ENCODE data around the gene ARMC8.
"Not testable (repeated sequence)": the region's sequence is repeated elsewhere in the genome, so short reads cannot be mapped to it uniquely, and the experiment has no call there.

Gene ARMC8

DNA sequence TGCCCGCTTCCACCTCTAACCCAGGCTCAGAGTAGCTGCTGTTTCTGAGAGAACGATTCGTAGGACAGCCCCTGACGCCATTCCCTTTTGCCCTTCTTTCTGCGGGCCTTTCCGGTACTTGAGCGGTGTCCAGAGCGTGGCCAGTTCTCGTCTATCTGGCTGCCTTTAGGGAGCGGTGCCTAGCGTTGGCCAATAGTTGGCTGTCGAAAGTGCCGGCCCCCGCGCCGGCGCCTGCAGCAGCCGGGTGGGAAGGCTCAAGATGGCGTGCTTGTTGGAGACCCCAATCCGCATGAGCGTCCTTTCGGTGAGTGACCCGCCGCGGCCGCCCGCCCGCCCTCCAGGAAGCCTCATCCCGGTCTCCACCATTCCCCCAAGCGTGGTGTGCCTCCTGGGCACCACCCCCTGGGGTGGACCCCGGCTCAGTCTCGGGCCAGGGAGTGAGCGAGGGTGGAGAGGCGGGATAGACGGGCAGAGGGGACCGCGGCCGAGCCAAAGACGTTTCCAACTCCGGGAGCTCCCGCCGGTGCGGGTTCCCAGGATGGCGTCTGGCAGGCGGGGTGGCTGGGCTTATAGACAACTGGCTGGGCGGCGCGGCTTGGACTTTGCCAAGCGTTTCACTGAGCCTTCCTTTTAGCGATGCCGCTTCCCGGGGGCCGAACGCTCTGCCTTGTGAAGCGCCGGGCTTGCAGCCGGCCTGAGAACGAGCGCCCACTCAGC is at the start of gene ARMC8:
Gene ARMC8 (plus strand): TSS at position 6 of the 717 bp plus-strand sequence. CDS start 254 bp downstream, at position 260.
- DNase-seq, result peak; percentile 55

DNA sequence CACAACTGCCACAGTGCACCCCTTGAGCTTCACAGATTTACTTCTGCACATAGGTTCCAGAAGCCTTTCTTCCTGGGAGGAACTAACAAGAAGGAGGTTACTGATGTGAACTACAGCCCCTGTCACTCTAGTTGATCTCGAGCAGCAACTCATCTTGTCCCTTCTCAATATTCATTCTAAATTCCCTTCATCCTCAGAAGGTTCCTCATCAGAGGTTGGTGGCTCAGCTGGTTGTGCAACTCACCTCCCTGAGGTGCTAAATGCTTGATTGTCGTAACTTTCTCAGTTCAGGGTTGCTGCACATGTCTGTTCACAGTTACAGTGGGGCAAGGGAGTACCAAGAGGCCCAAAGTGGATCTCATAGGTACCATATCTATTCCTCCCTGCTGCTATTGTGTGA is 49.2 kb upstream of the ARMC8 start:
- no peak for DNase-seq

DNA sequence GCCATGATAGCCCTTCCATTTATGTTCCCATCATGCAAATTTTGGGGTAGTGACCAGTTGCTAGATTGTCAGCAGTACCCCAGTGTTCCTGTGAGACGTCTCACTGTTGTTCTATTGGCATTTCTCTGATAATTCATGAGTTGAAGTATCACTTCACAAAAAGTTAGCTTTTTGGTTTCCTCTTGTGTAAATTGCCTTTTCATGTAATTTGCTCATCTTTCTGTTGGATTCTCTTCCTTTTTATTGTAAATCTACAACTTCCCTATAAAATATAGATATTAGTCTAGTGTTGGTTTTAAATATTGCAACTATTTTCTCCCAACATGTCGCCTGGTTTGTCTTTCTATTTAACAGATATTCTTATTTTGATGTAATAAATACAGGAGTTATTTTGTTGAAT is 47.4 kb upstream of the ARMC8 start:
- no peak for DNase-seq

DNA sequence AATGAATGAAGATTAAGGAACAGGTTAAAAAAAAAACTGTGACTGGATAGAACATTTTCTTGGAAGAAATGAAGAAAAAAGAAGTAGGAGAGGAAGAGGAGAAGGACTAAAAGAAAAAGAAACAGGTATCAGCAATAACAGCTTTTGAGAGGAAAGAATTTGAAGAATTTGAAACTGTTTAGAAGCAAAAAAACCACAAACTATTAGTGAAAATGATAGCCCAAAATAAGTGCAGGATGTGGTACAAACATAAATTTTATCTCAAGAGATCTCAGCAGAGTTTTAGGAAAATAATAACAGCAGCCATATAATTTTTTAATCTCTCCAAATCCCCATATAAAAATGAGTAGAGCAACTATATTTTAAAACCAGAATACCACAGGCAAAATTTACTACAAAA is 46.2 kb upstream of the ARMC8 start:
- DNase-seq, result no peak

GRCh38 chr3:138142181-138142580 is 44.9 kb upstream of the ARMC8 start:
- DNase-seq, result not testable (repeated sequence)

DNA sequence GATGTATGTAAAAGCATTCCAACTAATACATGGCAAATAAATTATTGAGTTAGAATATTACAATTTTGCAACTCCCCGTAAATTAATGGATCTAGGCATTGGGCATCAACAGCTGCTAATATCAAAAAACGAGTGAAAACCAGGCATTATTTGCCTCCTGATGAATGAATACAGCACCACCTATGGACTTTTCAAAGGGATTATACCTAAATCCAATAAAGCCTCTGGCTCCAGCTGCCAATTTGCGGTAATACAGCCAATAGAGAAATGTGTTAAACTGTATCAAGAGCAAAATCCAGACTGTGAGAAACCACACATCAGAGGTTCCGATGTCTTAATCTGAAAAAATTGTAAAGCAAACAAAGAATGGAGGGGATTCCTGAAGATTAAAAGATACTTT is 38.6 kb upstream of the ARMC8 start:
- no peak for DNase-seq

GRCh38 chr3:138154534-138154933 is 32.6 kb upstream of the ARMC8 start:
- no peak for DNase-seq

DNA sequence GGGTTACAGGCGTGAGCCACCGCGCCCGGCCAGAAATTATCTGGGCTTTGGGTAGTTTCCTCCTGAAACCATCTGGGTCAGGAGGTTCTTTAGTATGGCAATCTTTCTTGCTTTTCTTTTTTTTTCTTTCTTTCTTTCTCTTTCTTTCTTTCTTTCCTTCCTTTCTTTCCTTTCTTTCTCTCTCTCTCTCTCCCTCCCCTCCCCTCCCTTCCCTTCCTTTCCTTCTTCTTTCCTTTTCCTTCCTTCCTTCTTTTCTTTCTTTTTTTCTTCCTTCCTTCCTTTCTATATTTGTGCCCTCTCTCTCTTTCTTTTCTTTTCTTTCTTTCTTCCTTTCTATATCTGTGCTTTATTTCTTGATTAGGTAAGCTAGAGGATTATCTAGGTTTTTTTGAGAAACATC is 29.4 kb upstream of the ARMC8 start:
- DNase-seq, result no peak

DNA sequence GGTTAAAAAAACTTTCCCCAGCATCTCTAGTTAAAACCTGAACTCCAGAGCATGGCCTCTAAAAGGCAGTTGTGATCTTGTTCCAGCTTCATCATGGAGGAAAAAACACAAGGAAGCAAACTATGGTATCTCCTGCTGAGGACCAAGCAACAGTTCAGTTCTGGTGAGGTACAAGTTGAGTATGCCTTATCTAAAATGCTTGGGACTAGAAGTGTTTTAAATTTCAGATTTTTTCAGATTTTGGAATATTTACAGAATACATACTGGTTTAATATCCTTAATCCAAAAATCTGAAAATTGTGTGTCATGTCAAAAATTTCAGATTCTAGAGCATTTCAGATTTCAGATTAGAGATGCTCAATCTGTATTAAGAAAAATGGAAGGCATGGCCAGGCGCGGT is 22.0 kb upstream of the ARMC8 start:
- no peak for DNase-seq

DNA sequence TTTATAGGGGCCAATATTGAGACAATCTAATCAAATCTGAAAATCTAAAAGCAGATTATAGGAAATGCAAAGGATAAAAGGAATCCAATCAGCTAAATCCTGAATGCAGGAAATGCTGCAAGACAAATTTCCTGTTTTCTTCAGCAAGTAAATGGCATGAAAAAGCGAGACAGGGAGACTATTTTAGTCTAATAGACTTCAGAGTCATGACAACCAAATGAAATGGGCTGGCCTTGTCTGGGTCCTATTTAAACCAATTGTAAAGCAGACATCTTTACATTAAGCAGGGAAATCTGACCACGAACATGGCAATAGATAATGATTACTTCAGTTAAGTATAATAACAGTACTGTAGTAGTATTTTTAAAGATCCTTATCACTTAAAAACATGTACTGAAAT is 14.5 kb upstream of the ARMC8 start:
- no peak for DNase-seq

DNA sequence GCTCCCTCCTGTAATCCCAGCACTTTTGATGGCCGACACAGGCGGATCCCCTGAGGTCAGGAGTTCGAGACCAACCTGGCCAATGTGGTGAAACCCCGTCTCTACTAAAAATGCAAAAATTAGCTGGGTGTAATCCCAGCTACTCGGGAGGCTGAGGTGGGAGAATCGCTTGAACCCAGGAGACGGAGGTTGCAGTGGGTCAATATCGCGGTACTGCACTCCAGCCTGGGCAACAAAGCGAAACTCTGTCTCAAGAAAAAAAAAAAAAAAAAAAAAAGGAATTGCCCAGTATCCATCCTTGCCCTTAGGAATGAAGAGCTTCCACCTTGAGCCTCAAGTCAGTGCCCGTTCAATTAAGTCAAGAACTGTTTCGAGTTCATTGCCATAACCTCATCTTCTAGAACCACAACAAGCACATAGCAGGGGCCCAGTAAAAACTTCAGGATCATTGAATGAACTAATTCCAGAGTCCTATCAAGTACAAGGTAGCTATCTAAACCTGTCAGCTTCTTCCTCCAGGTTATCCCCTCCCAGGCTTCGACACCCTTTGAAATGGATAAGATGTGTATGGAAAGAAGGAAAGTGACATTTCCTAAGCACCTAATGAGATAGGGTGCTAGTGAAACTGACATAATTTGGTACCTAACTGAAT is 13.2 kb upstream of the ARMC8 start:
- peak; percentile 6 for DNase-seq

- peak; percentile 88 for DNase-seq
Observed at GRCh38 chr3:138174421-138175131, 12.5 kb upstream of the ARMC8 start, which contains the start of gene DBR1. Gene DBR1 (minus strand): TSS chr3:138174921. CDS start chr3:138174795, 126 bp downstream.

GRCh38 chr3:138180375-138181029 is 6.6 kb upstream of the ARMC8 start:
- peak; percentile 28 for DNase-seq

- DNase-seq, result peak; percentile 8
Observed at GRCh38 chr3:138184994-138185393, 2.1 kb upstream of the ARMC8 start.

DNA sequence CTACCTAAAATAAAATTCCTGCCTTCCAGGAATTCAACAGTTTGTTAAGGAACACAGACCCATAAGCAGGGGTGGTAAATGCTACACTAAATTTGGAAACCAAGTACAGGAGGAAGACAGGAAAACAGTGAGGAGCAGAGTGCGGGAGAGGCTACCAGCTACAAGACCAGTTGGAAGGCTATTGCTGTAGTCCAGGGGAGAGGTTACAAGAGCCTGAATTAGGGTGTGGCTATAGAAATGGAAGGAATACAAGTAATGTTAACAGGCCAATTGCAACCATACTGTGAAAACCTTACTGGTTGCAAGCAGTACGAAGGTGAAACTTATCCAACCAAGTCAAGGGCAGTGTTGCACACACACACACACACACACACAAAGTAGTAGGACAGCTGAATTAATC is 880 bp upstream of the ARMC8 start:
- no peak for DNase-seq

DNA sequence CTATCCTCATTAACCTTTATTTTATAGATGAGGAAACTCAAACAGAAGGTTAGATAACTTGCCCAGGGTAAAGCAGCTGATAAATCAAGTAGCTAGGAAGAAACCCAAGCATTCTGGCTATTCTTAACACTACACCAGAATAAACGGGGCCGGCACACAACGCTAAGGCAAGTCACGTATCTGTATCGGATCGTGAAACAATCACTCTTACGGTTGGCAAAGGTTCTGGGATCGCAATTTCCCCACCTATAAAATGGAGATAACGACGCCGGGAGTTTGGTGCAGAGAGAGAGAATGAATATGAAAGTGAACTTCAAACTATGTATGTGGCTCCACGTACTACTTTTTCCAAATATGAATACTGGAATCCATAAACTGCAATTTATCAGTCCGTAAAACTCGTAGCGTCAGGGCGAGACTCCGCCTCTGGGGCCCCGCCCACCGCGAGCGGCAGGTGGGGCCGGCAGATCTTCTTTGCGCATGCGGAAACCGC is 252 bp upstream of the ARMC8 start:
- DNase-seq, result peak; percentile 88

DNA sequence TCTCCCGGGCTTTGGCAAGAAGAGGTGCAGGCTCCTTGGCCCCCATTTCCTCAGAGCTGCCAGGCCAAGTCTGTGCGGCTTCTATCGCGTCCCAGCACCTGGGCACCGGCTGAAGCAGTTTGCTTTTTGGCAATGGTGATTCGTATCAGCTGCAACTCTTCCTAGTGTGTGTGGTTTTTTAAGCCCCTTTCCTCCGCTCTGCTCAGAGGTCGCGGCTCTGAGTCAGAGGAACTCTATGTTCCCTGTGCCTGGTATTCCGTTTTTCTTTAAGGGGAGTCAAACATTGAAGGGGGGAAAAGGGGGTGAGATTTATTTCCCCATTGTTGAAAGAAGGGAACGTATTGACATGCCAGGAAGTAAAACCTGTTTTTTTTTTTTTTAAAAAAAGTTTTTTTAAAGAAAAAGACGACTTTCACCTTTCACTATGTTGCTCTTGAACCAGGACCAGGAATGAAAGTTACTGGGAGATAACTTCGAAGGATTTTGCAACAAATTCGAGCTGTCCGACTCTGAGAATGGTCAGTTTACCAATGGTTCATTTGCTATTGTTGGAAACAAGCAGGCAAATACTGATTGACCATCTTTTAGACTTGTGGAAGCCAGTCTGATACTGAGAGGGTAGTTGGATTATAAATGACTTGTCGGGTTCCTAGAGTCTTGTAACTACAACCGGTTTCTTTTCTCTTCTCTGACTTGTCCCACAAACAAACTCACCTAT is 1.1 kb downstream of the ARMC8 start:
- peak; percentile 63 for DNase-seq

DNA sequence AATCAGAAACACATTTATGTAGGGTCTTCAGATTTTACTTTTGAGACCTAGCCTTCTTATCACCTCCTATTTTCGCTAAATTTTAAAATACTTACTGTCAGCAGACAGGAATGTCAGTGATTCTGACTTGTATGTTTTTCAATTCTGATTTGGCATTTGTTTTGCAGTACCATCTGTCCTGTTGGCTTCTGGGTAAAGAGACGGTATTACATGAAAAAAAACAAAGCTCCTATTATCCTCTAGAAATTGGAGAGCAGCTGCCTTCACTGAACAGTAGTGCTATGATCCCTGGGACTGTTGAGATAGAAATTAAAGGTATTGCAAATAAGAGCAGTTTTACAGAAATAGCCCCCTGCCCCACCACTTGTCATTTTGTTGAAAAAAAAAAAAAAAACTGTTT is 8.4 kb downstream of the ARMC8 start:
- DNase-seq, result no peak

DNA sequence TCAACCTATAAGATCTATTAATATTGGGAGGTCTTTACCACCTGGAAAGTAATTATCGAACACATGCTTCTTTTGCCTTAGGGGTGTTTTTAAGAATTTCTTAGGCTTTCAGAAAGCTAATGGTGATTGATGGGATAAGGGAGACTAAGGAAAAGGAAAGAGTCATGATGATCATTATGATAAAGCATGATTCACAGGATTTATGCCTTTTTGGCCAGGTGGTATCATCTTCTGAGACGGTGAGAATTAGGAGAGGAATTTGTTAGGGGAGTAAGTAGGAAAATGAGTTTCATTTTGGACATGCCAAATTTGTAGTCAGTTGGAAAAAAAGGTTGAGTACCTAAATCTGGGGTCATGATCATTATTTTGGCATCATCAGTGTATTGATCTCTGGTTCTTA is 8.9 kb downstream of the ARMC8 start:
- DNase-seq, result no peak

- peak; percentile 21 for DNase-seq
Observed at GRCh38 chr3:138197058-138197457, 10.0 kb downstream of the ARMC8 start.

DNA sequence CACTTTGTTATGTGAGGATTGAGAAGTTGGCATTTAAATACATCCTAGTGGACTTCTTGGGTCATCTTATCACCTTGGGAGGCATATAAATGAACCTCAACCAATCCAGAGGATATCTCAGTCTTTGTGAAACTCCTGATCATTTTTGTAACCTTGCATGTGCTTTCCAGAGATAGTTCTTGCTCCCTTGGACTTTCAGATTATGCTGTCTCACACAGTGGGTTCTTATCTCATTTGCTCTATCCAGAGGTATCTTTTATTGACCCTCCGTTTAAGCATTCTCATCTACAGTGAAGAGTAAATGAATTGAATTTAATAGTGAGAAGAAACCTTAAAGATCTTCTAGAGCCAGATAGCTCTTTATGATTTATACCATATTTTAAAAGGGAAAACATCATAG is 10.4 kb downstream of the ARMC8 start:
- no peak for DNase-seq

DNA sequence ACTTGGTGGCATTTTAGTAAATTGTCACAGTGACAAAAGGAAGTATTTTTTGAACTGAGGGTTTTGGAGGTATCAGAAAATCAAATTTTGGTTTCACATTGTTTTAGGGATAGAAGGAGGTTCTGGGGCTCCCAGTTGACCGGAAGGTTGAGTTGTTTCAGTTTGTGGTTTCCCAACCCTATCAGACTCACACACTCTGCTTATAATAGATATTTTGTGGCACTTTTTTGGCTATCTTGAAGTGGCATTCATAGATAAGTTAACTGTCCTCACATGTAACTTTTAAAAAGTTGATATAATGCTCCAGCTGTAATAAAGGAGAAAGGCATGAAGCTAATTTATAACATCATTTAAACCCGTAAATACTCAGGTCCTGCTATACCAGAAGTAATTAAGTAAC is 12.8 kb downstream of the ARMC8 start:
- no peak for DNase-seq

DNA sequence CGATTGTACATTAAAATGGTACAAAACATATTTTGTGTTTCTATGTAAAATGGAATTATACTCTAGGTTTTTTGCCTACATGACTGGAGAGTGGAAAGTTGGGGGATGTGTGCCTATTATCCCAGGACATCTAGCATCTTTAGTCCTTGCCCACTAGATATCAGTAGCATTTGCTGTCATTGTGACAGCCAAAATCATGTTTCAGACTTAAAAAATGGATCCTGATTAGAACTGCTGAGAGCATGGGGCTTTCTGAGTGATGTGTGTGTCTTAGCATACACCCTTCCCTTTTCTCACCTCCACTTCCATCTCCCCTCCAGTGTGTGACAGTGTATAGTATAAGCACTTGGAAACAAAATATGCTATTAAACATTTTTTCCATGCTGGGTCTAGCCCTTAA is 13.3 kb downstream of the ARMC8 start:
- no peak for DNase-seq

All from EL (cell line).